HG03457 (cell line): ENCODE data around the gene LIN54.
"Not testable (repeated sequence)": the region's sequence is repeated elsewhere in the genome, so short reads cannot be mapped to it uniquely, and the experiment has no call there.

ENCODE experiments used
- ATAC-seq: cut with Tn5 transposase; IDR thresholded peaks from one replicate; pipeline ENCODE4 v1.9.1; 2021; ENCODE audit warnings: moderate number of reproducible peaks; ENCODE audit not compliant: unreplicated experiment

The LIN54 gene

GRCh38 chr4:83010522-83011318, at the start of gene LIN54:
Gene LIN54, minus strand, starts transcription at chr4:83010823. Its CDS starts 25,979 bp downstream, at chr4:82984844.
- ATAC-seq = peak; percentile 29

- ATAC-seq = no peak
Measured at GRCh38 chr4:83054928-83055327, 44.3 kb upstream of the LIN54 start.

- not testable (repeated sequence) for ATAC-seq
Measured at GRCh38 chr4:83048781-83049180, 38.2 kb upstream of the LIN54 start.

GRCh38 chr4:83046693-83047473, 36.3 kb upstream of the LIN54 start:
- ATAC-seq = no peak

- ATAC-seq = no peak
Measured at GRCh38 chr4:83043801-83044407, 33.3 kb upstream of the LIN54 start.

- ATAC-seq = not testable (repeated sequence)
Measured at GRCh38 chr4:83043157-83043556, 32.5 kb upstream of the LIN54 start.

GRCh38 chr4:83040269-83040668, 29.6 kb upstream of the LIN54 start:
- no peak for ATAC-seq

GRCh38 chr4:83036991-83037665, 26.5 kb upstream of the LIN54 start:
- no peak for ATAC-seq

- ATAC-seq = peak; percentile 98
Measured at GRCh38 chr4:83034630-83035494, 24.2 kb upstream of the LIN54 start, which contains the start of gene COPS4. Gene COPS4, plus strand, starts transcription at chr4:83035183. Its CDS starts 42 bp downstream, at chr4:83035225.

GRCh38 chr4:83029688-83030087, 19.1 kb upstream of the LIN54 start:
- no peak for ATAC-seq

GRCh38 chr4:83028976-83029375, 18.4 kb upstream of the LIN54 start:
- ATAC-seq = no peak

- no peak for ATAC-seq
Measured at GRCh38 chr4:83025563-83025962, 14.9 kb upstream of the LIN54 start.

- no peak for ATAC-seq
Measured at GRCh38 chr4:83024233-83024632, 13.6 kb upstream of the LIN54 start.

GRCh38 chr4:83023599-83023998, 13.0 kb upstream of the LIN54 start:
- ATAC-seq = not testable (repeated sequence)

- no peak for ATAC-seq
Measured at GRCh38 chr4:83022724-83023450, 12.3 kb upstream of the LIN54 start.

- no peak for ATAC-seq
Measured at GRCh38 chr4:83019794-83020494, 9.3 kb upstream of the LIN54 start.

GRCh38 chr4:83013902-83014301, 3.3 kb upstream of the LIN54 start:
- ATAC-seq = no peak

- no peak for ATAC-seq
Measured at GRCh38 chr4:83013420-83013867, 2.8 kb upstream of the LIN54 start.
